ENCODE measurements around the gene USP9X.
"Not testable (repeated sequence)": the region's sequence is repeated elsewhere in the genome, so short reads cannot be mapped to it uniquely, and the experiment has no call there.

The USP9X gene

GRCh38 chrX:41152221-41152620 lies 67.0 kb downstream of the USP9X start:
- Histone ChIP-seq H3K4me1 (ENCODE audit: control insufficient read depth, insufficient read depth, low read length) (0 out of 2 replicates have a peak, but pooled peaks cover 4% of the 10 kb centered on the region), H3K9me3 (ENCODE audit: control insufficient read depth, insufficient read depth, low read length) (no peaks in the 10 kb centered on the region), H3K4me3 (ENCODE audit: low read depth, low read length) (no peak overlapping the region), H3K9ac (ENCODE audit: low read depth, low read length) (no peak overlapping the region), H3K27me3 (ENCODE audit: control insufficient read depth, insufficient read depth, low read length) (no peaks in the 10 kb centered on the region), H3K27ac (ENCODE audit: low read depth, low read length) (no peak overlapping the region), H3K36me3 (ENCODE audit: control insufficient read depth, insufficient read depth, low read length) (peaks cover 99% of the 10 kb centered on the region)

DNA sequence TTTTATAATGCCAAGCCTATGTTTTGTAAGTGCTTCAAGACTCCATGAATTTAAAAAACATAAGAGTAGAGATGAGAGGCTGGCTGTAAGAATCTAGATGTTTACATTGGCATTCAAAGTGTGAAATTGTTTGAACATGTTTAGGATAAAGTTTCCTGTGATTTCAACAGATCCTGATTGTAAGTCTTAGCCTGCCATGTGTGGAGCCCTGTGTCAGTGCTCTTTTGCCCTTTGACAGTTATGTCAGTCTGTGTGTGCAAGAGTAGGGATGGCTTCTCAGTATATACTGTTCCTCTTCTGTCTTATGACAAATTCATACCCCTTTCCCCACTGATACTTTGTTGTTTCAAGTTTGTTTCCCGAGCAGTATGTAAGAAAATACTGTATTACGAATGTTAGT lies 68.2 kb downstream of the USP9X start:
- H3K27ac ChIP-seq (ENCODE audit: low read depth, low read length): no peak overlapping the region
- H3K4me3 ChIP-seq (ENCODE audit: low read depth, low read length): no peak overlapping the region
- H3K27me3 ChIP-seq (ENCODE audit: control insufficient read depth, insufficient read depth, low read length): no peaks in the 10 kb centered on the region
- H3K9ac ChIP-seq (ENCODE audit: low read depth, low read length): no peak overlapping the region
- peaks cover 98% of the 10 kb centered on the region for H3K36me3 ChIP-seq (ENCODE audit: control insufficient read depth, insufficient read depth, low read length)
- H3K4me1 ChIP-seq (ENCODE audit: control insufficient read depth, insufficient read depth, low read length): 0 out of 2 replicates have a peak, but pooled peaks cover 4% of the 10 kb centered on the region
- H3K9me3 ChIP-seq (ENCODE audit: control insufficient read depth, insufficient read depth, low read length): no peaks in the 10 kb centered on the region

- H3K27ac ChIP-seq (ENCODE audit: low read depth, low read length): no peak overlapping the region
- no peak overlapping the region for H3K4me3 ChIP-seq (ENCODE audit: low read depth, low read length)
- 0 out of 2 replicates have a peak, but pooled peaks cover 4% of the 10 kb centered on the region for H3K4me1 ChIP-seq (ENCODE audit: control insufficient read depth, insufficient read depth, low read length)
- H3K9me3 ChIP-seq (ENCODE audit: control insufficient read depth, insufficient read depth, low read length): no peaks in the 10 kb centered on the region
- H3K27me3 ChIP-seq (ENCODE audit: control insufficient read depth, insufficient read depth, low read length): no peaks in the 10 kb centered on the region
- no peak overlapping the region for H3K9ac ChIP-seq (ENCODE audit: low read depth, low read length)
- H3K36me3 ChIP-seq (ENCODE audit: control insufficient read depth, insufficient read depth, low read length): peaks cover 98% of the 10 kb centered on the region
Observed at GRCh38 chrX:41153957-41154356, 68.7 kb downstream of the USP9X start.

GRCh38 chrX:41164449-41164848 lies 79.2 kb downstream of the USP9X start:
- Histone ChIP-seq H3K27me3 (ENCODE audit: control insufficient read depth, insufficient read depth, low read length) (no peaks in the 10 kb centered on the region), H3K4me1 (ENCODE audit: control insufficient read depth, insufficient read depth, low read length) (no peaks in the 10 kb centered on the region), H3K27ac (ENCODE audit: low read depth, low read length) (no peak overlapping the region), H3K9me3 (ENCODE audit: control insufficient read depth, insufficient read depth, low read length) (0 out of 2 replicates have a peak, but pooled peaks cover 2% of the 10 kb centered on the region), H3K9ac (ENCODE audit: low read depth, low read length) (no peak overlapping the region), H3K36me3 (ENCODE audit: control insufficient read depth, insufficient read depth, low read length) (peaks cover 94% of the 10 kb centered on the region), H3K4me3 (ENCODE audit: low read depth, low read length) (no peak overlapping the region)

DNA sequence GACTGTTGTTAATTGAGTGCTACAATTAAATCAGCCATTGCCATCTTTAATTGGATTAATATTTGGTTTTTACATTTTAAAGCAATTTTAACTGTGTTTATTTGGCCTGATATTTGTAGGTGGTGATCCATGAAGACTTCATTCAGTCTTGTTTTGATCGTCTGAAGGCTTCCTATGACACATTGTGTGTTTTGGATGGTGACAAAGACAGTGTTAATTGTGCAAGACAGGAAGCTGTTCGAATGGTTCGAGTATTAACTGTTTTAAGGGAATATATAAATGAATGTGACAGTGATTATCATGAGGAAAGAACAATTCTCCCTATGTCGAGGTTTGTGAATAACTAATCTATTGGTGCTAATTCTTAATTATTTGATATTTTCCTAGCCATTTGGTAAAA lies 82.6 kb downstream of the USP9X start:
- no peak overlapping the region for H3K4me3 ChIP-seq (ENCODE audit: low read depth, low read length)
- peaks cover 99% of the 10 kb centered on the region for H3K36me3 ChIP-seq (ENCODE audit: control insufficient read depth, insufficient read depth, low read length)
- H3K9me3 ChIP-seq (ENCODE audit: control insufficient read depth, insufficient read depth, low read length): 0 out of 2 replicates have a peak, but pooled peaks cover under 1% of the 10 kb centered on the region
- no peak overlapping the region for H3K9ac ChIP-seq (ENCODE audit: low read depth, low read length)
- H3K4me1 ChIP-seq (ENCODE audit: control insufficient read depth, insufficient read depth, low read length): no peaks in the 10 kb centered on the region
- H3K27me3 ChIP-seq (ENCODE audit: control insufficient read depth, insufficient read depth, low read length): no peaks in the 10 kb centered on the region
- no peak overlapping the region for H3K27ac ChIP-seq (ENCODE audit: low read depth, low read length)

DNA sequence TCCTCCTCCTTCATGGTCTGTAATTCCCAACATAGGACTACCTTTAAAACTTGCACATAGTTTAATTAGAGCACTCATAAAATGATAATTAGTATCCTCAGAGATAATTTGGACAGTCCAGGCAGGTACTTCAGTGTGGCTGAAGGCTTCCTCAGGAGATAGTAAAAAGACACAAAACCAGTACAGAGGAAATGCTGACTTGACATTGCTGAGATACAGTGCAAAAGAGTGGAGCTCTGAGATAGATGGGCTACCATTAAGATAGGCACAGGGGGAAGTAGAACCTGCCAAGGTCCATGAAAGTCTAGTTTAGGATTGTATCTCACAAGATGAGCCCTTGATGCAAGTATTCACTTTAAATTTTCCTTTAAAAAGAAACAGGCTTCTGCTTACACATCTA lies 91.0 kb downstream of the USP9X start:
- no peaks in the 10 kb centered on the region for H3K27me3 ChIP-seq (ENCODE audit: control insufficient read depth, insufficient read depth, low read length)
- H3K27ac ChIP-seq (ENCODE audit: low read depth, low read length): no peak overlapping the region
- no peak overlapping the region for H3K9ac ChIP-seq (ENCODE audit: low read depth, low read length)
- H3K9me3 ChIP-seq (ENCODE audit: control insufficient read depth, insufficient read depth, low read length): no peaks in the 10 kb centered on the region
- H3K4me1 ChIP-seq (ENCODE audit: control insufficient read depth, insufficient read depth, low read length): peaks cover 18% of the 10 kb centered on the region; the same call in 1 of the 2 replicates
- H3K36me3 ChIP-seq (ENCODE audit: control insufficient read depth, insufficient read depth, low read length): peaks cover 93% of the 10 kb centered on the region
- H3K4me3 ChIP-seq (ENCODE audit: low read depth, low read length): no peak overlapping the region

GRCh38 chrX:41177297-41177696 lies 92.1 kb downstream of the USP9X start:
- Histone ChIP-seq H3K27ac (ENCODE audit: low read depth, low read length) (no peak overlapping the region), H3K9me3 (ENCODE audit: control insufficient read depth, insufficient read depth, low read length) (no peaks in the 10 kb centered on the region), H3K4me3 (ENCODE audit: low read depth, low read length) (no peak overlapping the region), H3K27me3 (ENCODE audit: control insufficient read depth, insufficient read depth, low read length) (no peaks in the 10 kb centered on the region), H3K9ac (ENCODE audit: low read depth, low read length) (no peak overlapping the region), H3K36me3 (ENCODE audit: control insufficient read depth, insufficient read depth, low read length) (peaks cover 93% of the 10 kb centered on the region), H3K4me1 (ENCODE audit: control insufficient read depth, insufficient read depth, low read length) (peaks cover 18% of the 10 kb centered on the region; the same call in 1 of the 2 replicates)

DNA sequence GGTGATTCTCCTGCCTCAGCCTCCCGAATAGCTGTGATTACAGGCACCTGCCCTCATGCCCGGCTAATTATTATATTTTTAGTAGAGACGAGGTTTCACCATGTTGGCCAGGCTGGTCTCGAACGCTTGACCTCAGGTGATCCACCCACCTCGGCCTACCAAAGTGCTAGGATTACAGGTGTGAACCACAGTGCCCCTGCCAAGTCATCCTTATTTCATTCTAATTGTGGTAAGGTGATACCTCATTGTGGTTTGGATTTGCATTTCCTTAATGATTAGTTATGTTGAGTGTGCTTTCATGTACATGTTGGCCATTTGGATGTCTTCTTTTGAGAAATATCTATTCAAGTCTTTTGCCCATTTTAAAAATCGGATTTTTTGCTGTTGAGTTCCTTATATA lies 93.0 kb downstream of the USP9X start:
- Histone ChIP-seq H3K36me3 (ENCODE audit: control insufficient read depth, insufficient read depth, low read length) (peaks cover 93% of the 10 kb centered on the region), H3K4me3 (ENCODE audit: low read depth, low read length) (no peak overlapping the region), H3K9ac (ENCODE audit: low read depth, low read length) (no peak overlapping the region)

GRCh38 chrX:41180194-41180908 lies 95.1 kb downstream of the USP9X start:
- no peak overlapping the region for H3K9ac ChIP-seq (ENCODE audit: low read depth, low read length)
- no peaks in the 10 kb centered on the region for H3K27me3 ChIP-seq (ENCODE audit: control insufficient read depth, insufficient read depth, low read length)
- peaks cover 18% of the 10 kb centered on the region; the same call in 1 of the 2 replicates for H3K4me1 ChIP-seq (ENCODE audit: control insufficient read depth, insufficient read depth, low read length)
- H3K9me3 ChIP-seq (ENCODE audit: control insufficient read depth, insufficient read depth, low read length): no peaks in the 10 kb centered on the region
- no peak overlapping the region for H3K4me3 ChIP-seq (ENCODE audit: low read depth, low read length)
- peaks cover 93% of the 10 kb centered on the region for H3K36me3 ChIP-seq (ENCODE audit: control insufficient read depth, insufficient read depth, low read length)
- no peak overlapping the region for H3K27ac ChIP-seq (ENCODE audit: low read depth, low read length)

More for the DNA sequence above, 93.0 kb downstream of the USP9X start:
- Histone ChIP-seq H3K4me1 (ENCODE audit: control insufficient read depth, insufficient read depth, low read length) (peaks cover 18% of the 10 kb centered on the region; the same call in 1 of the 2 replicates), H3K27ac (ENCODE audit: low read depth, low read length) (no peak overlapping the region), H3K9me3 (ENCODE audit: control insufficient read depth, insufficient read depth, low read length) (no peaks in the 10 kb centered on the region), H3K27me3 (ENCODE audit: control insufficient read depth, insufficient read depth, low read length) (no peaks in the 10 kb centered on the region)

DNA sequence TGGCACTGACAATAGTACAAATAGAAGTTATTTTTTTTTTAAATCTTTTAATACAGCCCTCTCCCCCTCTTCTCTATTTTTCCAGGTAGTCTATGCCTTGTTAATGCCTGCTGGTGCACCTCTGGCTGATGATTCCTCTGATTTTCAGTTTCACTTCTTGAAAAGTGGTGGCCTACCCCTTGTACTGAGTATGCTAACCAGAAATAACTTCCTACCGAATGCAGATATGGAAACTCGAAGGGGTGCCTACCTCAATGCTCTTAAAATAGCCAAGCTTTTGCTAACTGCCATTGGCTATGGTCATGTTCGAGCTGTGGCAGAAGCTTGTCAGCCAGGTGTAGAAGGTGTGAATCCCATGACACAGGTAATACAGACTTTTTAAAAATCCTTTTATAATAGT lies 99.1 kb downstream of the USP9X start:
- Histone ChIP-seq H3K36me3 (ENCODE audit: control insufficient read depth, insufficient read depth, low read length) (peaks cover 99% of the 10 kb centered on the region), H3K4me3 (ENCODE audit: low read depth, low read length) (no peak overlapping the region), H3K27me3 (ENCODE audit: control insufficient read depth, insufficient read depth, low read length) (no peaks in the 10 kb centered on the region), H3K9ac (ENCODE audit: low read depth, low read length) (no peak overlapping the region), H3K27ac (ENCODE audit: low read depth, low read length) (no peak overlapping the region), H3K4me1 (ENCODE audit: control insufficient read depth, insufficient read depth, low read length) (0 out of 2 replicates have a peak, but pooled peaks cover 4% of the 10 kb centered on the region), H3K9me3 (ENCODE audit: control insufficient read depth, insufficient read depth, low read length) (no peaks in the 10 kb centered on the region)

DNA sequence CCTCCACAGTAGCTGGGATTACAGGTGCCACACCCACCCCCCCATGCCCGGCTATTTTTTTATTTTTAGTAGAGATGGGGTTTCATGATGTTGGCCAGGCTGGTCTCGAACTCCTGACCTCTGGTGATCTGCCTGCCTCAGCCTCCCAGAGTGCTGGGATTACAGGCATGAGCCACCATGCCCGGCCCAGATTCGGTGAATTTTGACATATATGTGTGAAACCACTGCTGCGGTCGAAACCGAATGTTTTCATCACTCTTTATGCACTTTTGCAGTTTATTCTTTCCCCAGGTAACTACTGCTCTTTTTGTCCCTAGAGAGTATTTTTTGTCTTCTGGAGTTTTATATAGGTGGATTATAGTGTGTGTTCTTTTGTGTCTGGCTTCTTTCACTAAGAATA lies 101.7 kb downstream of the USP9X start:
- H3K27ac ChIP-seq (ENCODE audit: low read depth, low read length); H3K27me3 ChIP-seq (ENCODE audit: control insufficient read depth, insufficient read depth, low read length); H3K4me1 ChIP-seq (ENCODE audit: control insufficient read depth, insufficient read depth, low read length); H3K4me3 ChIP-seq (ENCODE audit: low read depth, low read length); H3K9me3 ChIP-seq (ENCODE audit: control insufficient read depth, insufficient read depth, low read length); H3K9ac ChIP-seq (ENCODE audit: low read depth, low read length): not testable (repeated sequence)
- H3K36me3 ChIP-seq (ENCODE audit: control insufficient read depth, insufficient read depth, low read length): peaks cover 99% of the 10 kb centered on the region
